Keratinocyte (primary cell): ENCODE results near the gene TNFRSF19. TPM values are rescaled to one million over a fixed set of nuclear protein-coding genes. Genes with fewer than 3 reads are reported as not detected.

Experiments used
- DNase-seq: peaks from one replicate; pipeline ENCODE4 v3.0.0-alpha.2; 2011; ENCODE audit warnings: low read depth, missing footprints, low spot score
- FAIRE-seq: peaks from 2 replicates; lab custom pipeline; 2011; peaks lifted over from hg19 to GRCh38; lab: Jason Lieb, UNC
- H2AFZ ChIP-seq: 2 replicates; pipeline ENCODE4 v1.6.0; 2012; ENCODE audit warnings: low read length, control low read depth, inconsistent platforms; ENCODE audit not compliant: control insufficient read depth
- H3K27ac ChIP-seq: 2 replicates; pipeline ENCODE4 v1.5.1; 2011; ENCODE audit warnings: low read length; ENCODE audit not compliant: control insufficient read depth, insufficient read depth
- H3K27me3 ChIP-seq: 3 replicates; pipeline ENCODE4 v1.6.0; 2011; ENCODE audit warnings: low read length; ENCODE audit not compliant: control insufficient read depth, insufficient read depth; ENCODE audit errors: extremely low read depth
- H3K36me3 ChIP-seq, 2 experiments: 2 replicates in 1 of 2; 3 replicates in 1 of 2; pipeline ENCODE4 v1.5.1; 2011; ENCODE audit warnings: low read length in 2 of 2, mild to moderate bottlenecking in 1 of 2; ENCODE audit not compliant: control insufficient read depth in 2 of 2, insufficient read depth in 2 of 2; ENCODE audit errors: extremely low read depth in 1 of 2
- H3K4me1 ChIP-seq: 3 replicates; pipeline ENCODE4 v1.5.1; 2011; ENCODE audit warnings: low read length; ENCODE audit not compliant: control insufficient read depth, insufficient read depth; ENCODE audit errors: extremely low read depth
- H3K4me2 ChIP-seq: 3 replicates; pipeline ENCODE4 v1.6.0; 2011; ENCODE audit warnings: low read depth, low read length; ENCODE audit not compliant: control insufficient read depth, insufficient read depth; ENCODE audit errors: extremely low read depth
- H3K4me3 ChIP-seq, 3 experiments: fragments of 200-600 bp in 1 of 3; sonication (generic) in 1 of 3; 2 replicates in 2 of 3; 3 replicates in 1 of 3; pipeline ENCODE4 v1.5.1; 2011 to 2016; ENCODE audit warnings: low read length in 3 of 3, mild to moderate bottlenecking in 3 of 3, control low read depth in 2 of 3, inconsistent platforms in 1 of 3, low read depth in 1 of 3, mixed read lengths in 1 of 3, mixed run types in 1 of 3, moderate library complexity in 1 of 3; ENCODE audit not compliant: control insufficient read depth in 2 of 3, insufficient read depth in 2 of 3; ENCODE audit errors: extremely low read depth in 1 of 3
- H3K79me2 ChIP-seq: 2 replicates; pipeline ENCODE4 v1.6.0; 2012; ENCODE audit warnings: low read length; ENCODE audit not compliant: control insufficient read depth, insufficient read depth
- H3K9ac ChIP-seq: 3 replicates; pipeline ENCODE4 v1.6.0; 2011; ENCODE audit warnings: low read length; ENCODE audit not compliant: control insufficient read depth, insufficient read depth; ENCODE audit errors: extremely low read depth
- H3K9me1 ChIP-seq: 3 replicates; pipeline ENCODE4 v1.6.0; 2011; ENCODE audit warnings: low read length; ENCODE audit not compliant: control insufficient read depth, insufficient read depth; ENCODE audit errors: extremely low read depth
- H3K9me3 ChIP-seq: 2 replicates; pipeline ENCODE4 v1.5.1; 2012; ENCODE audit warnings: low read depth, low read length; ENCODE audit not compliant: control insufficient read depth
- H4K20me1 ChIP-seq: 3 replicates; pipeline ENCODE4 v1.6.0; 2011; ENCODE audit warnings: low read length; ENCODE audit not compliant: control insufficient read depth, insufficient read depth; ENCODE audit errors: extremely low read depth
- CTCF ChIP-seq, 3 experiments: IDR thresholded peaks in 1 of 3; conservative IDR thresholded peaks in 1 of 3; optimal IDR thresholded peaks in 1 of 3; 2 replicates in 2 of 3; 3 replicates in 1 of 3; pipeline versions ENCODE3 to v1.5.1; 2011; ENCODE audit warnings: low read length in 3 of 3, mild to moderate bottlenecking in 3 of 3, moderate library complexity in 2 of 3, control low read depth in 1 of 3, inconsistent platforms in 1 of 3; ENCODE audit not compliant: insufficient read depth in 2 of 3; ENCODE audit errors: extremely low read depth in 1 of 3
- EZH2 ChIP-seq: IDR thresholded peaks from one replicate; pipeline ENCODE4 v1.6.1; 2012; ENCODE audit warnings: inconsistent platforms, mild to moderate bottlenecking, low read length, moderate library complexity
- dilution Hi-C: fragments of 300-500 bp; cut with MboI; formaldehyde crosslinking; loops from one replicate; pipeline ENCODE4 v1.7.0; 2020; ENCODE audit warnings: low sequenced_read_pairs; ENCODE audit not compliant: extremely low pct_ligation_motif_present
- polyA plus RNA-seq, 5 experiments: library from polyadenylated mRNA; depleted of rRNA in 3 of 5; stranded (reverse) in 3 of 5; stranded (forward) in 1 of 5; unstranded in 1 of 5; fragments of >200 nt; gene quantifications; 1 replicate in 1 of 5; 2 replicates in 3 of 5; 3 replicates in 1 of 5; pipeline versions ENCODE4 v1.2.1 to v1.2.3, GENCODE V29; 2011 to 2012; ENCODE audit warnings: missing spikeins in 2 of 5, low read depth in 1 of 5, low replicate concordance in 1 of 5

TNFRSF19 gene
- polyA plus RNA-seq, 1 donor (not counting 4 experiments of a cell fraction or from before 2014, with no cell fraction given): 1.8 TPM

GRCh38 chr13:23612731-23613130 is 42.5 kb downstream of the TNFRSF19 start:
- dilution Hi-C loops: no loop called here
- peaks cover 20% of the 10 kb centered on the region for H3K4me1 ChIP-seq
- H3K36me3 ChIP-seq: no peaks in the 10 kb centered on the region
- H3K4me2 ChIP-seq: no peak overlapping the region
- FAIRE-seq: no peak
- no peaks in the 10 kb centered on the region for H3K9me3 ChIP-seq
- no peak for DNase-seq
- no peak overlapping the region for H2AFZ ChIP-seq
- no peaks in the 10 kb centered on the region for H3K79me2 ChIP-seq
- H3K9ac ChIP-seq: no peak overlapping the region
- H3K4me3 ChIP-seq: no peak overlapping the region
- H4K20me1 ChIP-seq: no peaks in the 10 kb centered on the region
- no peak overlapping the region for H3K27ac ChIP-seq
- TF ChIP-seq CTCF (optimal IDR thresholded peaks at IDR 0.05 in 1 of 3, IDR thresholded peaks at IDR 0.05 in 1 of 3, conservative IDR thresholded peaks at IDR 0.05 in 1 of 3; ENCODE audit: extremely low read depth in 1 of 3, insufficient read depth in 2 of 3, low read length in 3 of 3) (no peak), EZH2 (no peak)
- no peaks in the 10 kb centered on the region for H3K9me1 ChIP-seq
- H3K27me3 ChIP-seq: no peaks in the 10 kb centered on the region

- H3K27ac ChIP-seq: no peak overlapping the region
- H3K4me2 ChIP-seq: no peak overlapping the region
- H2AFZ ChIP-seq: no peak overlapping the region
- H3K9me3 ChIP-seq: no peaks in the 10 kb centered on the region
- DNase-seq (no peak), FAIRE-seq (no peak)
- H3K36me3 ChIP-seq: no peaks in the 10 kb centered on the region
- H3K4me1 ChIP-seq: peaks cover 26% of the 10 kb centered on the region
- H3K9me1 ChIP-seq: no peaks in the 10 kb centered on the region
- no peak overlapping the region for H3K4me3 ChIP-seq
- no peaks in the 10 kb centered on the region for H3K27me3 ChIP-seq
- no peaks in the 10 kb centered on the region for H3K79me2 ChIP-seq
- dilution Hi-C loops: no loop called here
- H4K20me1 ChIP-seq: no peaks in the 10 kb centered on the region
- H3K9ac ChIP-seq: no peak overlapping the region
- no peak for TF ChIP-seq CTCF (optimal IDR thresholded peaks at IDR 0.05 in 1 of 3, IDR thresholded peaks at IDR 0.05 in 1 of 3, conservative IDR thresholded peaks at IDR 0.05 in 1 of 3; ENCODE audit: extremely low read depth in 1 of 3, insufficient read depth in 2 of 3, low read length in 3 of 3)
Measured at GRCh38 chr13:23613596-23613995, 43.4 kb downstream of the TNFRSF19 start.
